ENCODE measurements around the gene LDAH.

LDAH gene

DNA sequence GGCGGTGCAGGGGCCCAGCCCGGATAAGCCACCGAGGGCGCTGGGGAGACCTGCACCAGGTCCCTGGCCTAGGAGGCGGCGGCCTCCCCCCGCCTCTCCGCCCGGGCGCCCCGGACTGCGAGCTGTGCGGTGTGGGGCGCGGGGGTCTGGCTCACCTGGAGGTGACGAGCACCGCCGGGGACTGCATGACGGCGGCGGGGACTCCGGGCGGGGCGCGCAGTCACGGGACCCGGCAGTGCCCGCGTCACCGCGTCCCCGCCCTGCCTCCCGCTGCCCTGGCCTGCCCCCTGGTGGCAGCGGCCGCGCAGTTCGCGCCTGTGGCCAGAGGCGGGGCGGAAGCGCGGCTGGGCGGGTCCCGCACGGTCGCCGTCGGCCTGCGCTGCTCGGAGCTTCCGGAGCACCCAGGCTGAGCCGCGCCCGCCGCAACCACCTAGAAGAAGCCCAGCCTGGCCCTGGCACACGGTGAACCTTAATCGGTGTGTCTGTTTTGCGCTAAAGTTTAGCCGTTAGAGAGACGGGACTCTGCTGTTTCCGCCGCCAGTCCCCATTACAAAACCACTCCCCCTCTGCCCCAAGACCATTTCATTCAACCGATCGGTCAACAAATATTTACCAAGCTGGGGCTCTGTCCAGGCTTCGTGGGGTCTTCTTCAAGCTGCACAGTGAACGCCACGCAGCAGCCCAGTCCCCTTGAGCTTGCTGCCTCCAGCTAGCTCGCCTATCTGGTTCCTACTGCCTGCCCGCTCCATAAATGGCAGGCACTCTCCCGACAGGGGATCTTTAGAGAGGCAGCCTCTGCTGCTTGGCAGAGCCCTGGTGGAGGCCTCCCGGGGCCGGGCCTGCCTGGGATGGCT is 171.8 kb downstream of the LDAH start, which contains the start of gene HS1BP3:
Gene HS1BP3 (minus strand): TSS at position 222 of the 854 bp plus-strand sequence. CDS start 35 bp downstream, at position 187.
- peak; percentile 74 for DNase-seq

DNA sequence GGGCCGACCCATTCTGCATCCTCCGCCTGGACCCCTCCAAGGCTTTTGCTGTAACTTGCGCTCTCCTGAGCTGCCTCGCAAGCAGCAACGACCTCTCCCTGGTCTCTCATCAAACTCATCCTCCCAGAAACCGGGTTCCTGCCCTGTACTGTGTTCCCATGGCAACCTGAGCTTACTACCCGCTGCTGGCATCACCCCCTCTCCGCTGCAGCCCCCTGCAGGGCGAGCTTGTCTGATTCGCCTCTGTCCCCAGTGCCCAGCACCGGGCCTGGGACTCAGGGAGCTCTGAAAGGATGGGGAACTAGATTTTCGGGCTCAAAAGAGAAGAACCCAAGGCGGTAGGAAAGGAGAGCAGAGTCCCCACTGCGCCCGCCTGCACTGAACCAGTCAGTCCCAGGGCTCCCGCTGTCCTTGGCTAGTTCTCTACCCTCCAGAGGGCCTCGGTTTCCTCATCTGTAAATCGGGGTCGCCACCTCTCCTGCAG is 172.5 kb downstream of the LDAH start:
- peak; percentile 58 for DNase-seq

DNA sequence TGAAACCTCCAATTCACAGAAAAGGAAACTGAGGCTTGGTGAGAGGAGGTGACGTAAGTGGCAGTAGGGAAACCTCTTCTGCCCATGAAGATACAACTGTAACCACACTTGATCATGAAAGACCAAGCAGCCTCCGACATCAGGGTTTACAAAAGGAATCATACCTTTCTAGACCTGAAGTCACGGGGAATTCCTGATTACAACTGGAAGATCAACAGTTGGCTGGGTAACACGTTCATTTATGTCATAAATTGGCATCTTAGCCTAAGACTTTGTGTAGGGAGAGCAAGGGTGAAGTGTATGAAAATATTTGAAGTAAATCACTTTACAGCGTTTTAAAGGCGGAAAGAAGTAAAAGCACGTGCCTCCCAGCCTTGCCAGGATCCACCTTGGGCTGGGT is 172.9 kb downstream of the LDAH start:
- DNase-seq, result no peak

DNA sequence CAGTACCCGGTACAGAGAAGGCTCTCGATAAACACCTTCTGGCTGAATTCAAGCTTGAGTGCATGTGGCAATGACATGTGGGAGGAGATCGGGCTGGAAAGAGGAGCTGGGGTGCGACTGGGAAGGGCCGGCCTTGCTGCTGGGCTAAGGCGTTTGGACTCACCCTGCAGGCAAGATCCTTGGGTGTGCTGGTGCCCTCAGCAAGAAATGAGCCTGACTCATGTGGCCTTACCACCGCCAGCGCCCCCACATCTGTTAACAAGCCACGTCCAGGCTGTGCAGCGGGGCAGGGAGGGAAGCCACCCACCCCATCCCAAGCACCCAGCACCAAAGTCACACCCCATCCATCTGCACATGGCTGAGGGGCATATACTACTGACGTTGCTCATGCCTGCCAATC is 173.3 kb downstream of the LDAH start:
- no peak for DNase-seq

DNA sequence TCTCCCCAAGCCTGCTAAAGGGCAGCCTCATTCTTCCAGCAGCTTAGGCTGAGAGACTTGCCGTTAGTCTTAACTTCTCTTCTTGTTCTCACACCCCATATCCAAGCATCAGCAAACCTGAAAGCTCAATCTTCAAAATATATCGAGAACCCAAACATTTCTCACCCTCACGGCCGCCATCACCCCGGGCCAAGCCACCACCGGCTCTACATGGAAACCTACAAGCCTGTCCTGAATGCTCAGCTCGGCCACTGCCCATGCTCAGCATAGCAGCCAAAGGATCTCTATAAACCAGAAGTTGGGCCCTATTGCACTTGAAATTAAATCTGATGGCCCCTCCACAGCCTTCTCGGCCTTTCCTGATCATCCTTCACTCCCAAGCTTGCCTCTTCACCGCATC is 174.1 kb downstream of the LDAH start:
- DNase-seq, result no peak

DNA sequence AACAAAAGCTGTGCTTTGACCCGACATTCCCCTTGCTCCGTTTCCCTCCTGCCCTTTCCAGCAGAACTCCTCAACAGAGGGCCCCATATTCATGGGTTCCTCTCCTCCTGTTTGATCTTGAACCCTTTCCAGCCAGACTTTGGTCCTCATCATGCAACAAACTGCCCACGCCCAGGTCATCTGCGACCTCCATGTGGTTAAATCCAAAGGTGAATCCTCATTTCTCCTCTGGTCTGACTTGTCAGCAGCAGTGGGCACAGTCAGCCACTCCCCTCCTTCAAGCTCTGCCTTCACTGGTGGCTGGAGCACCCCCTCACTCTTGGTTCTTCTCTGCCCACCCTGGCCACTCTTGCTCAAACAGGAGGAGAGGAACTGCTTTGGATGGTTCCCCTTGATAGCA is 174.7 kb downstream of the LDAH start:
- no peak for DNase-seq

DNA sequence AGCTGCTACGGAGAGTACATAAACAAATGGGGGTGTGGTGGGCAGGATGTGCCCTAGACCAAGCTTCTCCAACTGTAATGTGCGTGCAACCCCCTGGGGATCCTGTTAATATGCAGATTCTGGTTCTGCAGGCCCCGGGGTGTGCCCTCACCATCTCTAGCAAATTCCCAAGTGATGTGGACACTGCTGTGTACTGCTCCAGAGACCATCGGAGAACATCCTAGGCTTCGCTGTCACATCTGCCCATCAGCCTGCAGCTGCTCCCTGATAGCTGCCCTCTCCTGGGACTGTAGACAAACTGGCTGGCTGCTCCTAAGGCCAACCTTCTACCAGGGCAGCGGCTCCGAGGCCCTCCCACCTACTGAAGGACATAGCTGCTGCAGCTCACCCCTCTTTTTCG is 175.2 kb downstream of the LDAH start:
- DNase-seq, result peak; percentile 37

DNA sequence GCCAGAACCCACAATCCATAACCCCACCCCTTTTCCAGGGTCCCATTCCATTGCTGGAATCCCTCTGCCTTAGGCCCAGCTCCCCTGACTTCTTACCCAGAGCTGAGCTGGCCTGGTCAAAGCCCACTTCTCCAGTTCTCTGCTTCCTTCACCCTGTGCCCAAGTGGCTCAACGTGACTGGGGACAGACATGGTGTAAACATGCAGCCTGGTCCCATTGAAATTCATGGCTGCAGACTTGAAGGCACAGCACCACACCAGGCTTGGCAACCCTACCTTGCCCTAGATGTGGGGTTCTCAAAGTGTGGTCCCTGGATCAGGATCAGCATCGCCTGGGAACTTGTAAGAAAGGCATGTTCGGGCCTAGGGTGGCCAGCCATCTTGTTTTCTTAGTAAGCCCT is 175.7 kb downstream of the LDAH start:
- no peak for DNase-seq

DNA sequence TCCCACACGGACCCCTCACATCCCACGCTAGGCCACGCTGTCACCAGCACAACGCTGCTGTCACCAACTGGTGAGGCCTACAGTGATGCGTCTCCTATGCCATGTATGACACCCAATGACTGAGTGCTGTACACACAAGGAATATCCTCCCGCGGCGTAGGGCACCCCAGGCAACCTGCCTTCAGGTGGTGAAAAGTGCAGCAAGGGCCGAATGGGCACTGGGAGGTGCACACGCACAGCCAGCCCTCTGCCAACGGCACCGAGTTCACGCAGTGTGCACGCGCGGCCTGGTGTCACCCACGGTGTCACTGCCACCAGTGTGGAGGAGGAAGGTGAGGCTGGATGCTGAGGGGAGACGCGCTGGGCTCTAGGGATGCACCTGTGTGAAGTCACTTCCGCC is 176.5 kb downstream of the LDAH start:
- DNase-seq, result no peak

DNA sequence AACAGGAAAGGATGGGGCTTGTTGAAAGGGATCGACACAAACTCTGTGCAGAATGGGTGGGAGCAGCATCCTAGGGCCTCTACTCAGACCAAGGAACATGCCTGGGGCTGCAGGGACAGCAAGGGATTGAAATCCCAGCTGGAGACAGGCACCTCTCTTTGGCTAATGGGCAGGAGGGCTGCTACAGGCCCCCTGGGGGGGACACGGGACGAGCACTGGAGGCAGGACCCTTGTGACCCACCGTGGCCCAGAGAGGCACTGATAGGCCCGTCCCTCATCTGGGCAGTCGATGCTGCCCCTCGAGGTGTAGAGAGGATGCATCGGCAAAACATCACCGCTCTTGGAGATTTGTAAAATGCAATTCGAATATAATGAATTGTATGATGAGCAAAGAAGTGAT is 177.1 kb downstream of the LDAH start:
- no peak for DNase-seq

DNA sequence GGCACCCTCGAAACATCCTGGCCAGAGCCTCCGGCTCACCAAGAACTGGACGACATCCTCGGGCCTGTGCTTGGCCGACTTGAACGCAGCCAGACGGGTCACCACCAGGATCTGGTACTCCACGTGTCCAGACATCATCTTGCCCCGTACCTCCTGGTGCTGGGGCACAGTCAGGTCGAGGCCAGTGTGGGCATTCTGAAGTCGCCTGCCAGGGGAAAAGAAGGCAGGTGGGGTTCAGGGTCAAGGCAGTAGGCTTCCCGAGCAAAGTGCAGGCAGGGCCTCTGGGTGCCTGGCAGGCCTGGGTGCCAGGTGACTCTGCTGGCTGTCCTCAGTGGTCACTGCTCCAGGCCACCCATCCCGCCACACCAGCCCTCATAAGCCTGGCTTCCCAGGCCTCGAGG is 177.6 kb downstream of the LDAH start:
- DNase-seq, result no peak

DNA sequence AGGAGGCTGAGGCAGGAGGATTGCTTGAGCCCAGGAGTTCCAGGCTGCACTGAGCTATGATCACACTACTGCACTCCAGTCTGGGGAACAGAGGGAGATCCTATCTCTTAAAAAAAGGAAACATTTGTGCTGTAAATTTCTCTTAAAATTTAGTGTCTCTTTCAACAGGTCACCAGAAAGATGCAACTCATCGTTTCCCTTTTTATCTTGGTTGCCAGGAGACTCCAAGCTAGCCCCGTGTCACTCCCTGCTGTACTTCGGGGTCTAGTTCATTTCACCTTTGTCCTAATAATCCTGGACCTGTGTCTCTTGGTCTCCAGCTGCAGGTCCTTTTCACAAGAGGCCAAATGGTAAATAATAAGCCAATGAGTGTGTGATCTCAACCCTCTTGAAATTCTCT is 179.1 kb downstream of the LDAH start:
- no peak for DNase-seq

DNA sequence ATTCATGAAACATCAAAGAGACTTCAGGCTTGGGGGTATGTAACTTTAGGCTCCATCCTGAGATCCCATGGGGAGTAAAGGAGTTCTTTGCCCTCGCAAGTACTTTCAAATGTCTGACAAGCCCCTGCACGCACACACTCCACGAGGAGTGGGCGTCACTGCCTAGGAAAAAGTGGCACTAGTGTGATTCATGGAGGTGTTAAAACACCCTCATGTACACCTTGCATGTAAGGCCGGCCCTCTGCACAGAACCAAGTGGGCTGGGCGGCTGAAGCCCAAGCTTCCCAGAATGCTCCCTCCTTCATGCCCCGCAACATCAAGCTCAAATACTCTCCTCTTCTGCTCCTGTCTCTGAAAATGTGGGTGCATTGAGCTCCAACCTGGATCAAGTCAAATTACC is 179.8 kb downstream of the LDAH start:
- no peak for DNase-seq

DNA sequence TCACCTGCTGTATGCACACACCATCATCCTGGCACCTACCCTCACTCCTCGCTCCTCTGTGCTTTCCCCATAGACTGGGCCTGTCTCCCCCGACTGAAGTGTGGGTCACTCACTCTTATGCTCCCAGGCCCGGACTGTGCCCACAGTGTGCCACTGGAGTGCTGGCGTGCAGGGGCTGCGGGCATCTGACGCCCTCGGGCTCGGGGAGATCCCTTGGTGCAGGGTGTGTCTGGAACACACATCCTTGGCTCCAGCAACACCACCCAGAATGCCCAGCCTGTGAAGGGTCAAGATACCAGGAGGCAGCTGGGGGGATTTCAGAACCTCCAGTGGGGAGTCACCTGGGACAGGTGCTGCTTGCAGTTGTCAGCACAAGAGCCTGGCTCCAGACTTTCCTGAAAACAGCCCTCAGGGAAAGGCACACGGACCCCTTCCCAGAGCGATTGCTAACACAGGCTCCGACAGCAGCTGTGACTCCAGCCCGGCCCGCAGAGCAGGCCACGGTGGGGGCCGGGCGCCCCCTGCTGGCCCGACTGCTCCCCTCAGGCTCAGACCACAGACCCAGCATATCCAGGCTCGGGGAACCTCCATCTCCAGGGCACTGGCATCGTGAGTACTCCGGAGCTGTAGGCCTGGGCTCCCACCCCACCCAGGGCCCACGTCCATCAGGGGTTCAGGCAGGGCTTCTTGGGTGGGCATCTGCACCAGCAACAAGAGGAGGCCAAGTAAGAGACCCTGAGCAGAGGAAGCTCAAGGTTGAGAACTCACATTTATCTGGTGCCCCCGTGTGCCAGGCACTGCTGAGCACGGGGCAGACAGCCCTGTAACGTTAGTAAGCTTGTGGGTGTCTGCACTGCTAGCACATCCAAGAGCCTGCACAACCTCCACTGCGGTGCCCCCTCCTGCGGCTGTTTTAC is 180.6 kb downstream of the LDAH start:
- peak; percentile 47 for DNase-seq

DNA sequence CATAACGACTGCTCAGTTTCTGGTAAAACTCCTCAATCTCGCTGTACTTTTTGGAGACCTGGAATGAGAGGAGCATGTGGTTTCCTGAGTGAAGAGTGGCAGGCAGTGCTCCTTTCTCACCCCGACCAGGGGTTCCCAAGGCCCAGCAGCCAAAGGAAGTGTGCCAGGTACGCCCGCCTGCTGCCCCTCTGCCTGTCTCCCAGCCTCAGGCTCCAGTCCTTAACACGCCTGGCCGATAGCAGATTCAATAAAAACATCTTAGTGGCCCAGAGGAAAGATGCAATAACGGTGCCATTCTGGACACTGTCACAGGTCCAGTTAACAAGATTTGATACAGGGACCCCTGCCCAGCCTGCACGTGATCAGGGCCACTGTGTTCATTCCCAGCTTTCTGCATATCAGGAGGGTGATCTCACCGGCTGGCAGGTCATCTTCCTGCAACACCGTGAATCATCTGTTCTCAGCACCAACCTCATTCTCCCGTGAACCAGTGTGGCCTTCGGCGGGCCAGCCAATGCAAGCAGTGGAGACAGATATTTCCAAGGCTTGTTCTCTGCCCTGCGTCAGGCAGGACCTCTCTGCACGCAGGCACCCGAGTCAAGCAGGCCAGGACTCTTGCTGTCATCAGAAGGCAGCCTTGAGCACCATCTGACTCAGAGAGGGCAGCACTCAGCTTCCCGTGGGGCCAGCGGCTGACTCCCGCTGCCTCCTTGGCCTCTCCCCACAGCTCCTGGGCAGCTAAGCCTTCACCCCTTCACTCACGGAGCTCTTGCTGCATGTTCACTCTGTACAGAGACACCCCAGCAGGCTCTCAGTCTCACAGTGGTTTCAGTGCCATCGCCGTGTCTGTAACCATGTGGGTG is 181.5 kb downstream of the LDAH start:
- no peak for DNase-seq

DNA sequence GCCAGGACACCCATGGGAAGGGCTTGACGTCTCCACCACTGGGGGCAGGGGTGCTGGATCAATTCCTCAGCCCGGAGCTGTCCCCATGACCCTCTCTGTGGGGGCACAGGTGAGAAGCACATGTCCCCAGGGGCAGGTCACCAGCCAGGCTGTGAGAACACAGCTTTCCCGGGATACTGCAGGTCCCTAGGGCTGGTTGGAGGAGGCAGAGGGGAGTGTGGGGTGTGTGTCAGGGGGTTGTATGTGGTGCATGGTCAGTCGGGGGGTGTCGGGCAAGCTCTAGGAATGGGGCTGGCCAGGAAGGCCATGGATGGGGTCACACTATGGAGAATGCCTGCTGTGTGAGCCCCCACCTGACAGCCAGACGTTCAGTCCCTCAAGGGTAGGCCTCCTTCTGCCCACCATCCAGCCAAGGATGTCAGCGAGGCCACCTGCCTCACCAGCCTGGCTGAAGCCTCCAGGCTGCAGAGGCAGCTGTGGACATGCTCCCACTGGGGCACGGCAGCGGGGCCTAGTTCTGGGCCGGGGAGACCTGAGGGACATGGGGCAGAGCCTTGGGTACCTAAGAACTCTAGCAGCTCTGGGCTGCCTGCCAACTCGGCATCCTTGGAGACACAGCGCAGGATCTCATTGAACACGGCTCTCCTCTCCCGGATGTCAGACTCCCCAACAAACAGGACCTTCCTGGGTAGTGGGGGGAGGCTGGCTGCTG is 182.3 kb downstream of the LDAH start:
- DNase-seq, result no peak

DNA sequence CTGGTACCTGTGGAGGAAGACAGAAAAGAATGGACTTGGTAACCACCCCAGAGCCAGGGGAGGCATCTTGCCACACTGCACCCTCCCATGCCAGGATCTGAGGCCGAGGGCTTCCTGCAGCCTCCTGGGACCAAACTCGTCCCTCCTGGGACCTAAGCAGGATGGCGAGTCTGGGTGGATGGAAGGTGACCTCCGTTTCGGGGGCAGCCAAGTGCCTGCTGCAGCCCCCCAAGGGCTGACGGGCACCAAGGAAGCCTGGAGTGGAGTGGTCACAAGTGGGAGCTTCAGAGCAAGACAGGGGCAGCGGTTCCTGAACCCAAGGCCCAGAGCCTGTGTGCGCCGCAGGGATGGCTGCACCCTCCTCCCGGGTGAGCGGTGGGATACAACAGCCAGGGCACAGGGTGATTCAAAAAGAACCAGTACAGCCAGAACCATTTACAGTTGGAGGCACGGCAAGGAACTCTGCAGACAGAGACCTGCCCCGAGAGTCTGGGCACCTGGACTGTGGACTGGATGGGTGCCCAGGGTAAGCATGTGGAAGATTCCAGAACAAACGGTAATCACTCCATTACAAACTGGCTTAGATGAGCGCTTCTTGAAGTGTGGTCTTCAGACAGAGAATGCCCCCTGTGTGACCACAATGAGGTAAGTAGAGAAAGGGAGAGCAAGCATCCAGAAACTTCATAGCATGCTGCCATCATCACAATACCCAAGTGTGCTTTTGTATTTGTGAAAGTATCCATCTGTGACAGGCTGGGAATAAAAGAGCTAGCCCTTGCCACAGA is 184.1 kb downstream of the LDAH start:
- no peak for DNase-seq

DNA sequence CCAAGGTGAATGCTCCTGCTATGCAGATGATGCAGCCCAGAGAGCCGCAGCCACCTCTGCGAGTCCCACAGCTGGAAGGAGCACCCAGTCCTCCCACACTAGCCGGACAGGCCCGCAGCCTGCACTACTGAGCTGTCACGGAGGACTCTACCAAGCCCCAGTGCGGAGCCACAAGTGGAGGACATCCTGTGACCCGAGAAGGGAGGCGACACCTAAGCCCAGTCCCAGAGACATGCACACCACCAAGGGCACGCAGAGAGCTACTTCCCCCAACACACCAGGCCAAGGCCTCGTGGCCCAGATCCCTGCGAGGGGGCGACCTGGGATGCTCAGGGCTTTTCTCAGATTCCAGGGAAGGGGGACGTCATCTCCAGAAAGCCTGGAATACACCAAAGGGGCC is 184.9 kb downstream of the LDAH start:
- no peak for DNase-seq

DNA sequence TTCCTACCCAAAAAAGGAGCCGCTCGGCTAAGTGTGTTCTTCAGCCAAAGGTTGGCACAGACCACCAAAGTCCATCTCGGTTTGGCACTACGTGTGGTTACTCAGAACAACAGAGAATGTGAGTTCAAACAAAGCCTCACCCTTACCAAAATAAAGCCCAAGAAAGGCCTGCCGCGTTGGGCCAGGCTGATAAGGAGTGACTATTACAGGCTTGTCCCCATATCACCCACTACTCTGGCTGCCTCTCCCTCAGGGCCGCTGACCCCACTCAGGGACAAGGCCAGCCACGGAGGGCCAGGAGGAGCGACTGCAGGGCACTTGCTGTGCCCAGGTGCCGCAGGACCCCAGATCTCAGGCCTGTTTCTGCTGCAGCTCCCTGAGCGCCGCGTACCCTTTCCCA is 185.8 kb downstream of the LDAH start:
- no peak for DNase-seq

DNA sequence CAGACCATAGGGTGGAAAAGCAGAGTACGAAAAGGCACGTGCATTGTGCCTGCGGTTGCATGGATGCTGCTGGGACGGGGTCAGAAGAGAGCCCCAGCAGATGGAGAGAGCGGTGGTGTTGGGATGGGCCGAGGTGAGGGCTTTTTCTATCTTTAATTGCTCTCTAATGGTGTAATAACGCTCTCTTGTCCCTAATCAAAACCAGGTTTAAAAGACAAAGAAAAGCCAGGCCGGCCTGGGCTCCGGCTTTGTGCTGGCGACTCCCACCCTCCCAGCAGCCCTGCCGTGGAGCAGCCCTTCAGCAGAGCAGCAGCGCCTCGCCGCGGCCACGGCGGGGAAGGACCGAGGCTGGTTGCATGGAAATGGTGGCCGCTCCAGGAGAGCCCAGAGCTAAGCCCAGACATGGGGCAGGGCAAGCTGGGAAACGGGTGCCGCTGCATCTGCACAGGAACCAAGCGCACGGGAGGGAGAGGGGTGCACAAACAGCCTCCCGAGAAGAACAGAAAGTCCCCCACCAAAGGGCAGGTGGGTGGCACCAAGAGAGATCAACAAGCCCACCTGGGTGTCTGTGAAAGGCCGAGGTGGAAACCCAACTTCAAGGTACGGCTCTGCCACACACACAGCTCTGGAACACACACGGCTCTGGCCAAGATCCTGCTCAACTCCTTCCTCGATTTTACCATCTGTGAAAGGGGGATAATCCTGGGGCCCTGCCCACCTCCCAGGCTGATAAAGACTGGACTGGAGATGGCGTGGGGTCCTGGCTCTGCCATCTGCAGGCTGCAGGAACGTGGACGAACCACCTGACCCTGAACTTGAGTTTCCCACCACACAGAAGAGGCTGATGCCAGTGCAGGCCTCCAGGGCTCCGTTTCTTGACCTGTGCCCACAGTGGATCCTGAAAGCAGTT is 187.0 kb downstream of the LDAH start:
- DNase-seq, result peak; percentile 84

Measured in COR-L47 (cell line).